Activated CD8-positive, alpha-beta T cell treated with anti-CD3 and anti-CD28 coated beads, Interleukin-2, amount 10 ng/mL, durations not matched to agents 7 days and 5 days (primary cell): ENCODE measurements around the gene TEX29. TPM values are rescaled to one million over a fixed set of nuclear protein-coding genes. Genes with fewer than 3 reads are reported as not detected.

Source experiments
- ATAC-seq: fragments of 150-1000 bp; cut with Tn5 transposase; one replicate; pipeline ENCODE4 v1.10.0; 2021; ENCODE audit warnings: moderate library complexity
- CTCF ChIA-PET: fragments of 350-600 bp; sonication (Branson Sonifier 250); formaldehyde crosslinking; loops from one replicate; lab custom pipeline; 2021; ENCODE audit warnings: antibody characterized with exemption; lab: Charles Lee
- POLR2A ChIA-PET: fragments of 350-600 bp; sonication (Branson Sonifier 250); formaldehyde crosslinking; loops from one replicate; lab custom pipeline; 2021; ENCODE audit warnings: antibody characterized with exemption; lab: Charles Lee
- DNase-seq: peaks from one replicate; pipeline ENCODE4 v3.0.0-alpha.2; 2020
- H3K27ac Mint-ChIP-seq: one replicate; pipeline ENCODE4 v1.8.0; 2021; ENCODE audit warnings: mild to moderate bottlenecking, mixed read lengths
- H3K27me3 Mint-ChIP-seq: one replicate; pipeline ENCODE4 v1.8.0; 2021; ENCODE audit warnings: low read depth, mixed read lengths
- H3K36me3 Mint-ChIP-seq: one replicate; pipeline ENCODE4 v1.8.0; 2021; ENCODE audit warnings: low read depth, mixed read lengths
- H3K4me1 Mint-ChIP-seq: one replicate; pipeline ENCODE4 v1.8.0; 2021; ENCODE audit warnings: low read depth, mixed read lengths
- H3K4me3 Mint-ChIP-seq: one replicate; pipeline ENCODE4 v1.8.0; 2021; ENCODE audit warnings: mild to moderate bottlenecking, mixed read lengths
- H3K9me3 Mint-ChIP-seq: one replicate; pipeline ENCODE4 v1.8.0; 2022; ENCODE audit warnings: mixed read lengths; ENCODE audit not compliant: insufficient read depth
- total RNA-seq, 2 experiments: library from RNA; stranded (reverse); gene quantifications; one replicate each; pipeline ENCODE4 v1.2.3, GENCODE V29; 2021

TEX29 gene
- total RNA-seq, 2 experiments from 2014 or later = not detected

DNA sequence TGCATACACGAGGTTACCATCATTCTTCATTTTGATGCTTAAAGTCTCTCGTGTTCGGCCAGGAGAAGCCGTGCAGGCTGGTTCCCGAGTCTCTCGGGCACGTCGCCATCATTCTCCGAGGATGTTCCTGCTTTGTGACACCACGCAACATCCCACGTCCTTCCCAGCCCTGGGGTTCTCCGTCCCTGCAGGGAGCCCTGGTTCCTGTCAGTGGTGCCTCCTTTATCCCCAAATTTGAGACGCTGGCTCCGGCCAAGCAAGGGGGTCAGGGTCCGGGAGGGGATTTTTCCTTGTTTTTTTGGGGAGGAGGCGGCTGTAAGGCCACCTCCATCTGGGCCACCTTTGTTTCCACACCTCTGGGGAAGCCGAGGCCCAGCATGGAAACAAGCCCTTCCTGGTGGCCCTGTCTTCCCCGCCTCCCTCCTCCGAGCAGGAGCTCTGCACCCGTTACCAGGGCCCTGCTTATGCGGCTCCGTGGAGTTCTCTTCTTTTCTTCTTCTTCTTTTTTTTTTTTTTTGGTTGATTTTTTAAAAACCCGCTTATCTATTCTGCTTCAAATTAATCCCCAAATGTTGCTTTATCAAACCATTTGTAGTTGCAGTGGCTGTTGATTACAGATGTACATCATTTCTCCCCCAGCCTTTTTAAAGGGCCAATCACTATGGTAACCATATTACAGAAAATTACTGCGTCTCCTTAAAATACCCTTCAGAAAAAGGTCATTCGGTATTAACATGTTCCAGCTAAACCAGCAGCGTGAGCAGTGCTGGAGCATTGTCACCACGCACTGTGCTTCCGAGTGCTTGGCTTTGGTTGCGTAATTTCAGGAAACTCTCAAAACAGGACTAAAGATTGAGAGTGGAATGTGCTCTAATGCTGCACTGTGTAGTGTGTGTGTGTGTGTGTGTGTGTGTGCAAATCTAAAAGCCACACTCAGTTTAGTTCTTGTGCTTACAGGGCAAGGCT lies 50.4 kb downstream of the TEX29 start:
- H3K27me3 Mint-ChIP-seq = peaks cover 5% of the 10 kb centered on the region
- no peak for DNase-seq
- POLR2A ChIA-PET = no interaction called here
- no peaks in the 10 kb centered on the region for H3K36me3 Mint-ChIP-seq
- CTCF ChIA-PET = no interaction called here
- no peak for ATAC-seq
- no peaks in the 10 kb centered on the region for H3K9me3 Mint-ChIP-seq
- H3K4me3 Mint-ChIP-seq = no peak overlapping the region
- H3K27ac Mint-ChIP-seq = no peak overlapping the region
- H3K4me1 Mint-ChIP-seq = peaks cover 10% of the 10 kb centered on the region

DNA sequence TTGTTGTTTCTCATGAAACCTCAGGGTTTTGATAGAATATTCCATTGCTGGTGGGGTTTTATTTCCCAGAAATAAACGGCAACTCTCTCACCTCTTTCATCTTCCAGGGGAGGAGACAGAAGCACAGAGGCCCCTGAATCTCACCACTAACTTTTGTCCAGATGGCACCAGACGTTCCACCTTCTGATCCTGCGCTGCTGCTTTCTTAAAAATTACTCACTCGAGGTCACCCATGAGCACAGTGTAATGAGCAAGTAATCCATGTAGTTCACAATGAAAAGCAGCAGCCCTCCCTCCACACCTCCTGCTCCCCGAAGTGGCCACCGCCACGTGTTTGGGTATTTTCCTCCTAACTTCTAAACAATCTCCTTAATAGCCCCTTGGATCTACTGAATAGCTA lies 51.3 kb downstream of the TEX29 start:
- H3K4me3 Mint-ChIP-seq = no peak overlapping the region
- peaks cover 10% of the 10 kb centered on the region for H3K4me1 Mint-ChIP-seq
- ChIA-PET POLR2A (no interaction called here), CTCF (no interaction called here)
- DNase-seq = no peak
- no peak for ATAC-seq
- no peak overlapping the region for H3K27ac Mint-ChIP-seq
- peaks cover 3% of the 10 kb centered on the region for H3K27me3 Mint-ChIP-seq
- no peaks in the 10 kb centered on the region for H3K36me3 Mint-ChIP-seq
- no peaks in the 10 kb centered on the region for H3K9me3 Mint-ChIP-seq

DNA sequence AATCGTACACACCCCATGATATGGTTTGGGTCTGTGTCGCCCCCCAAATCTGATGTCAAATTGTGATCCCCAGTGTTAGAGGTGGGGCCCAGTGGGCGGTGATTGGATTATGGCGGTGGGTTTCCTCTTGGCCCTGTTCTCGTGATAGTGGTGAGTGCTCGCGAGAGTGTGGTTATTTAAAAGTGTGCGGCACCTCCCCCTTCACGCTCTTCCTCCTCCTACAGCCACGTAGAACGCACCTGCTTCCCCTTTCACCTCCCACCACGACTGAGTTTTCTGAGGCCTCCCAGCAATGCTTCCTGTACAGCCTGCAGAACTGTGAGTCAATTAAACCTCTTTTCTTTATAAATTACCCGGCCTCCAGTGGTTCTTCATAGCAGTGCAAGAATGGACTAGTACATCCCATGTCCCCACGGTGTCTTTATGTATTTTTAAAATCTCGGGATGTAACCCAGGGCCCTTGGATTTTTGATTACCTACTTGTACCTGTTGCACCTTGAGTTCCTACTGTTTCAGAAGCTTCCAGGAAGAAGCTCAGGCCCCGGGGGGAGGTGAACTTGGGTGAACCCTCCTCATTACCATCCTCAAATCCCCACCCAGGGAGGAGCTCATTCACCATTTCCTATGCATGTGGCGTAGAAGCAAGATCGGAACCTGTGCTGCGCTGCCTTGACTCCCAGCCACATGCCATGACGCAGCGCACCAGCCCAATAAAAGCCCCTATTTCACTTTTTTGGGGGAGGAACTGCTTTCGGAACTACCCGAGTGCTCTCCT lies 52.4 kb downstream of the TEX29 start:
- H3K4me3 Mint-ChIP-seq = peak overlapping the region; percentile 17
- peaks cover 10% of the 10 kb centered on the region for H3K4me1 Mint-ChIP-seq
- POLR2A ChIA-PET = no interaction called here
- CTCF ChIA-PET = no interaction called here
- ATAC-seq (no peak), DNase-seq (no peak)
- H3K27ac Mint-ChIP-seq = peak overlapping the region; percentile 25
- no peaks in the 10 kb centered on the region for H3K9me3 Mint-ChIP-seq
- H3K36me3 Mint-ChIP-seq = no peaks in the 10 kb centered on the region
- peaks cover 3% of the 10 kb centered on the region for H3K27me3 Mint-ChIP-seq

DNA sequence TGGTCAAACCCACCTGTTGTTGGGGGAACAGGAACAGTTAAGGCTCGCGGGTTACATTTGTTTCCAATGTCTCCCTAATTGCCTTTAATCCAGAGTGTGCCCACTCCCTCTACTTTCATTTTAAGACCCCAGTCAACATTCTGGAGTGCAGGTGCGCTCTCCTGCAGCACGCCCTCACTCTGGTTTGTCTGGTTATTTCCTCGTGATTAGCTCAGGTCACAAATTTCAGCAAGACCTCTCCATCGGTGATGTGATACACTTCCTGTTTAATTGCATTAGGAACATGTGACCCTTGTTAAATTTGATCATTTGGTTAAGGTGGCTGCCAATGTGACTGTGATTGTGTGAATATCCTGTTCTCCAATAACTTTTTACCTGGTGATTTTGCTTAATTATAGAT lies 53.0 kb downstream of the TEX29 start:
- no peak for ATAC-seq
- Mint-ChIP-seq H3K36me3 (no peaks in the 10 kb centered on the region), H3K9me3 (no peaks in the 10 kb centered on the region), H3K4me1 (peaks cover 10% of the 10 kb centered on the region), H3K4me3 (no peak overlapping the region), H3K27me3 (peaks cover 3% of the 10 kb centered on the region), H3K27ac (no peak overlapping the region)
- POLR2A ChIA-PET = no interaction called here
- CTCF ChIA-PET = no interaction called here
- DNase-seq = no peak

DNA sequence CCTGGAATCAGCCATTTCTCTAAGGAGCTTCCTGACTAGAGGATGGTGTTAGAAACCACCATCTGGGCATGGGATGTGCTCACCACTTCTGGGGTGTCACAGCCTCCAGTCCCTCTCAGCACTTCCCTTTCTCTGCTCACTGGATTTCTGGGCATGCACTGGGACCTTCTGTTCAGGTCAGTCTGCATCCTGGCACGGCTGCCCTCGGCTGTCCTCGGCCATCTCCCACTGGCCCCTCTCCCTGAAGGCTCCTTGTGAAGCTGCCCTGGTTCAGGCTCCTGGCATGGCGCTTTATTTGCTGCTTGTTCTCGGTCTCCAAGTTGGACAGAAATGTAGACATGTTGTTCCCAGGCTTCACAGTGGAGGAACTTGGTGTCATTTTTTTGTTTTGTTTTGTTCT lies 60.0 kb downstream of the TEX29 start:
- ATAC-seq (no peak), DNase-seq (no peak)
- H3K27ac Mint-ChIP-seq = no peak overlapping the region
- H3K9me3 Mint-ChIP-seq = no peaks in the 10 kb centered on the region
- no peak overlapping the region for H3K4me3 Mint-ChIP-seq
- POLR2A ChIA-PET = no interaction called here
- peaks cover 21% of the 10 kb centered on the region for H3K4me1 Mint-ChIP-seq
- no peaks in the 10 kb centered on the region for H3K36me3 Mint-ChIP-seq
- H3K27me3 Mint-ChIP-seq = peaks cover 8% of the 10 kb centered on the region
- CTCF ChIA-PET = no interaction called here

DNA sequence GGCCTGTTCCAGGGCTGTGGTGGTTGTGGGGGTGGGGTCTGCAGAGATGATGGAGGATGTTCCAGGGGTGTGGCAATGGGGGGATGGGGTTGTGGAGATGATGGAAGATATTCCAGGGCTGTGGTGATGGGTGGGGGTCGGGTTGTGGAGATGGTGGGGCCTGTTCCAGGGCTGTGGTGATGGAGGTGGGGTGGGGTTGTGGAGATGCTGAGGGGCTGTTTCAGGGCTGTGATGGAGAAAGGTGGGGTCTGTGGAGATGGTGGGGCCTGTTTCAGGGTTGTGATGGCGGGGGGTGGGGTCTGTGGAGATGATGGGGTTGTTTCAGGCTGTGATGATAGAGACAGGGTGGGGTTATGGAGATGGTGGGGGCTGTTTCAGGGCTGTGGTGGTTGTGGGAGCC lies 62.0 kb downstream of the TEX29 start:
- ATAC-seq = no peak
- peaks cover 8% of the 10 kb centered on the region for H3K27me3 Mint-ChIP-seq
- ChIA-PET CTCF (no interaction called here), POLR2A (no interaction called here)
- DNase-seq = no peak
- no peak overlapping the region for H3K4me3 Mint-ChIP-seq
- H3K9me3 Mint-ChIP-seq = no peaks in the 10 kb centered on the region
- H3K27ac Mint-ChIP-seq = no peak overlapping the region
- no peaks in the 10 kb centered on the region for H3K36me3 Mint-ChIP-seq
- peaks cover 26% of the 10 kb centered on the region for H3K4me1 Mint-ChIP-seq

DNA sequence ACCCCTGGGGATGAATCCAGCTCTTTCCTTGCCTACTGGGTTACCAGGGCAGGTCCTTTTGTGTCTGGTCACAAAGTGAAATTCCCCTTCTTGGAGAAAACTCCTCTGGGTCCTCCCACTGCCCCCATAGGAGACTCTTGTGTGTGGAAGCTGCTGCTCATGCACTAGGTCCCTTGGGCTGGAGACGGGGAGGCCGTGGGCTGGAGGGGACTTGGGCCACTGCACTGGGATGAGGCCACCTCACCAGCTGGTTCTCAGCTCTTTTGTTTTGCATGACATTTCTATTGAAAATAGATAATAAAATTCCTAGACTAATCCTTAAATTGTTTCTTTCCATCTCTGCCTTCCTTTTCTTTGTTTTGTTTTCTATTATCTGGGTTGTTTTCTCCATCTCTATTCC lies 62.4 kb downstream of the TEX29 start:
- Mint-ChIP-seq H3K4me3 (no peak overlapping the region), H3K4me1 (peaks cover 28% of the 10 kb centered on the region), H3K9me3 (no peaks in the 10 kb centered on the region), H3K27me3 (peaks cover 8% of the 10 kb centered on the region), H3K36me3 (no peaks in the 10 kb centered on the region), H3K27ac (no peak overlapping the region)
- DNase-seq (no peak), ATAC-seq (no peak)
- CTCF ChIA-PET = no interaction called here
- POLR2A ChIA-PET = no interaction called here

DNA sequence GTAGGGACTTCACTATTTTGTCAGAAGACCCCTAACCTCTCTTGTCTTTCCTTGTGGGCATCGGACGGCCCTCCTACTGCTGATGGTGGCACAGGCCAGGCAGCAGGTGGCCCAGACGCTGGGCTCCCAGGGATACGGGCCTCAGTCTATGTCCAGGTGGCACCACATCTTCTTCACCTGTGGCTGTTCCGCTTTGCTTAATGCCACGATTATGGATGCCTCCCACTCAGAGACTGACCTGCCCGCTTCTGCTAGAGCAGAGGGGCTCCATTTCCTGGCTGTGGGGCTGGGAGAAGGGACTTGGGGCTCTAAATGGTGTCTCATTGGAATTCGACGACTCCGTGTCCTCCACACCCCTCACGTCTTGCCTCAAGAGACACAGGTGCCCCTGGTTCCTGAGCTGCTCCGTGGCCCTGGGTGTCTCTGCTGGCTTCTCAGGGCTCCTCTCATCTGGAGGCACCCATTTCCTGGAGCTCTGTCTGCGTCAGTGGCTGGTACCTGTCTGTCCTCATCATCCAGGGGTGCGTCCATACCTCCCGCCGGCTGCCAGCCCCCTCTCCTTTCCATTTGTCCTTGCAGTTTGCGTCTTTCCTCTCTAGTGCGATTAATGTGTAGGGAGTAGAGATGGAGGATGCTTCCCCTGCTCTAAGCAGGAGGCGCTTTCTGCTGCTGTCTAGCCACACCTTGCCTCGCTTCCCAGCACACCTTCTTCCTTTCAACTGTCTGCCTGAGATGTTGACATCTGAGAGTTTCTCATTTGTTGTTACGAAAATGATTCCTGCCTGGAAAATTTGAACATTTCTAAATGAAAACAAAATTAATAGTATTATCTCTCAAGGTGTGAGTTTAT lies 63.4 kb downstream of the TEX29 start:
- peaks cover 8% of the 10 kb centered on the region for H3K27me3 Mint-ChIP-seq
- CTCF ChIA-PET = no interaction called here
- POLR2A ChIA-PET = no interaction called here
- H3K4me1 Mint-ChIP-seq = peaks cover 32% of the 10 kb centered on the region
- H3K36me3 Mint-ChIP-seq = no peaks in the 10 kb centered on the region
- peak overlapping the region; percentile 32 for H3K4me3 Mint-ChIP-seq
- peak overlapping the region; percentile 78 for H3K27ac Mint-ChIP-seq
- ATAC-seq (peak; percentile 55), DNase-seq (peak; percentile 29)
- no peaks in the 10 kb centered on the region for H3K9me3 Mint-ChIP-seq

DNA sequence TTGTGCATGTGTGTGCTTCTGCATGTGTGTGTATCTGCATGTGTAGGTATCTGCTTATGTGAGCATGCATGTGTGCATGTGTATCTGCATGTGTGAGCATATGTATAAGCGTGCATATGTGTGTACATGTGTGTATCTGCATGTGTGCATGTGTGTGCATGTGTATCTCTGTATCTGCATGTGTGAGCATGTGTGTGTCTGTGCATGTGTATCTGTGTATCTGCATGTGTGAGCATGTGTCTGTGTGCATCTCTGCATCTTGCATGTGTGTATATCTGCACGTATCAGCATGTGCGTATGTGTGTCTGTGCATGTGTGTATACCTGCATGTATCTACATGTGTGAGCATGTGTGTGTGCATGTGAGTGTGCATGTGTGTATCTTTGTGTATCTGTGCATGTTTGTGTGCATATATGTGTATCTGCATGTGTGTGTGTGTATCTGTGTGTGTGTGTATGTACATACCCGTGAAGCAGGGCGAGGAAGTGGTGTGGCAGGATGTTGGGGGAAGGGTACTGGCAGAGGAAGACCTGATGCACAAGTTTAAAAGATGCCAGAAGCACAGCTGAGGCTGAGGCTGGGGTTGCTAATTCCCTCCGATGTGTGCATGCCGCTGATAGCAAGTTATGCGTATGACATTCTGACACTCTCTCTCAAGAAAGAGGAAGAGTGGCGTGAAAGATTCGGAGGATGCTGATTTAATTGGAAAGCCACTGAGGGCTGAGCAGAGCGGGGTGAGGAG lies 64.2 kb downstream of the TEX29 start:
- ATAC-seq = peak; percentile 45
- POLR2A ChIA-PET = no interaction called here
- peak overlapping the region; percentile 39 for H3K4me3 Mint-ChIP-seq

DNA sequence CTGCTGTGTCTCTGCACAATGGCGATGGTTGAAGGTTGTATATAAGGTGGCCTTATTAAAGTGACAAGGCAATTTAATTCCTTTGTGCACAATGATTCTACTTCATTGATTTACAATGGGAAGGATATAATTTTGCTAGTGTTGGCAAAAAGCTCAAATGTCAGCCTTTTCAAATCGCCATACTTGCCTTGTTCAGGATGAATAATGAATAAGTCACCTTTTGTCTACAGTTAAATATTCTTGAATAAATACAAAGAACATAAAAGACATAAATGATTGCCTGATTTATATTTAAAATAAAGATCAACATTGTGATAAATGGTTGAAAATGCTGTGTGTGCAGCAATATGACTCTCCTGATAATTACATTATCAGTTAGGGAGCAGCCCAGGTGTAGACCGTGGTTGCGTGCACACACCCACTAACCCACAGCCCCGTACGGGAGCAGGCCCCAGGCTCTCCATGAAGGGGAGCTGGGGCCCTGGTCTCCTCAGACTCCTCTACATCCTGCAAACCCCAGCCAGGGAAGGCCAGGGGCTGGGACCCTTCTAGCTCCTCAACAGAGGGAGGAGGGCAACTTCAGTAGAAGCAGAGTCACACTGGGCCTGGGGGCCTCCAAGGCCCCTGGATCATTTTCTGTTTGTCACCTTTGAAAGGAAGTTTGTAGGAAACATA lies 64.9 kb downstream of the TEX29 start:
- Mint-ChIP-seq H3K36me3 (no peaks in the 10 kb centered on the region), H3K27ac (peak overlapping the region; percentile 78), H3K27me3 (peaks cover 4% of the 10 kb centered on the region), H3K4me1 (peaks cover 41% of the 10 kb centered on the region), H3K4me3 (peak overlapping the region; percentile 39), H3K9me3 (no peaks in the 10 kb centered on the region)
- ChIA-PET CTCF (interaction anchor here (0.5 to 1.3 kb wide), 3 partner anchors 44 to 670 kb away, joined by 3 to 5 read pairs (median 4); no protein-coding TSS in a partner anchor), POLR2A (no interaction called here)
- ATAC-seq = peak; percentile 12
- no peak for DNase-seq

More for the DNA sequence above, 64.2 kb downstream of the TEX29 start:
- peak; percentile 66 for DNase-seq
- H3K27ac Mint-ChIP-seq = peak overlapping the region; percentile 78
- no peaks in the 10 kb centered on the region for H3K9me3 Mint-ChIP-seq
- peaks cover 8% of the 10 kb centered on the region for H3K27me3 Mint-ChIP-seq
- H3K36me3 Mint-ChIP-seq = no peaks in the 10 kb centered on the region
- CTCF ChIA-PET = interaction anchor here (0.9 kb wide), 1 partner anchor 44 kb away, joined by 3 read pairs; no protein-coding TSS in a partner anchor
- H3K4me1 Mint-ChIP-seq = peaks cover 40% of the 10 kb centered on the region
